ENCODE data around the gene TMED5. TPM values are rescaled to one million over a fixed set of nuclear protein-coding genes. Genes with fewer than 3 reads are reported as not detected.

The TMED5 gene
- total RNA-seq, 1 donor: 50.3 TPM

- Histone ChIP-seq H3K27ac (ENCODE audit: low read depth, low read length) (no peak overlapping the region), H2AFZ (ENCODE audit: low read length) (no peak overlapping the region), H4K20me1 (ENCODE audit: insufficient read depth, low read length) (peaks cover 3% of the 10 kb centered on the region), H3K9me3 (ENCODE audit: low read depth, low read length) (no peaks in the 10 kb centered on the region), H3K4me3 (ENCODE audit: insufficient read depth, low read length) (no peak overlapping the region), H3K27me3 (ENCODE audit: insufficient read depth, low read length) (no peaks in the 10 kb centered on the region), H3K36me3 (ENCODE audit: insufficient read depth, low read length) (no peaks in the 10 kb centered on the region), H3K79me2 (ENCODE audit: insufficient read depth, low read length) (peaks cover 59% of the 10 kb centered on the region), H3K4me1 (ENCODE audit: insufficient read depth, low read length) (peaks cover 13% of the 10 kb centered on the region), H3K4me2 (ENCODE audit: insufficient read depth, low read length) (no peak overlapping the region)
- no peak for DNase-seq (ENCODE audit: insufficient read length, low spot score, missing footprints)
- no peak for TF ChIP-seq CTCF (IDR thresholded peaks at IDR 0.05; ENCODE audit: extremely low read depth, low read depth, low read length)
Observed at GRCh38 chr1:93109578-93109977, 70.6 kb downstream of the TMED5 start.

GRCh38 chr1:93108335-93108734, 71.9 kb downstream of the TMED5 start:
- TF ChIP-seq CTCF (IDR thresholded peaks at IDR 0.05; ENCODE audit: extremely low read depth, low read depth, low read length): no peak
- Histone ChIP-seq H3K4me3 (ENCODE audit: insufficient read depth, low read length) (no peak overlapping the region), H3K4me2 (ENCODE audit: insufficient read depth, low read length) (no peak overlapping the region), H3K79me2 (ENCODE audit: insufficient read depth, low read length) (peaks cover 66% of the 10 kb centered on the region), H3K9me3 (ENCODE audit: low read depth, low read length) (no peaks in the 10 kb centered on the region), H2AFZ (ENCODE audit: low read length) (no peak overlapping the region), H4K20me1 (ENCODE audit: insufficient read depth, low read length) (peaks cover 3% of the 10 kb centered on the region), H3K27ac (ENCODE audit: low read depth, low read length) (no peak overlapping the region), H3K36me3 (ENCODE audit: insufficient read depth, low read length) (no peaks in the 10 kb centered on the region), H3K4me1 (ENCODE audit: insufficient read depth, low read length) (peaks cover 10% of the 10 kb centered on the region), H3K27me3 (ENCODE audit: insufficient read depth, low read length) (no peaks in the 10 kb centered on the region)
- DNase-seq (ENCODE audit: insufficient read length, low spot score, missing footprints): no peak

GRCh38 chr1:93107395-93107794, 72.8 kb downstream of the TMED5 start:
- H4K20me1 ChIP-seq (ENCODE audit: insufficient read depth, low read length): peaks cover 3% of the 10 kb centered on the region
- no peak for TF ChIP-seq CTCF (IDR thresholded peaks at IDR 0.05; ENCODE audit: extremely low read depth, low read depth, low read length)
- peaks cover 62% of the 10 kb centered on the region for H3K79me2 ChIP-seq (ENCODE audit: insufficient read depth, low read length)
- H3K4me2 ChIP-seq (ENCODE audit: insufficient read depth, low read length): no peak overlapping the region
- H3K36me3 ChIP-seq (ENCODE audit: insufficient read depth, low read length): no peaks in the 10 kb centered on the region
- H3K27me3 ChIP-seq (ENCODE audit: insufficient read depth, low read length): no peaks in the 10 kb centered on the region
- no peaks in the 10 kb centered on the region for H3K9me3 ChIP-seq (ENCODE audit: low read depth, low read length)
- H3K4me3 ChIP-seq (ENCODE audit: insufficient read depth, low read length): no peak overlapping the region
- H3K27ac ChIP-seq (ENCODE audit: low read depth, low read length): no peak overlapping the region
- no peak for DNase-seq (ENCODE audit: insufficient read length, low spot score, missing footprints)
- no peak overlapping the region for H2AFZ ChIP-seq (ENCODE audit: low read length)
- H3K4me1 ChIP-seq (ENCODE audit: insufficient read depth, low read length): peaks cover 10% of the 10 kb centered on the region

- H3K4me3 ChIP-seq (ENCODE audit: insufficient read depth, low read length): no peak overlapping the region
- no peak overlapping the region for H3K27ac ChIP-seq (ENCODE audit: low read depth, low read length)
- H2AFZ ChIP-seq (ENCODE audit: low read length): no peak overlapping the region
- no peaks in the 10 kb centered on the region for H4K20me1 ChIP-seq (ENCODE audit: insufficient read depth, low read length)
- TF ChIP-seq CTCF (IDR thresholded peaks at IDR 0.05; ENCODE audit: extremely low read depth, low read depth, low read length): no peak
- no peaks in the 10 kb centered on the region for H3K36me3 ChIP-seq (ENCODE audit: insufficient read depth, low read length)
- H3K27me3 ChIP-seq (ENCODE audit: insufficient read depth, low read length): no peaks in the 10 kb centered on the region
- H3K9me3 ChIP-seq (ENCODE audit: low read depth, low read length): no peaks in the 10 kb centered on the region
- H3K79me2 ChIP-seq (ENCODE audit: insufficient read depth, low read length): peaks cover 70% of the 10 kb centered on the region
- DNase-seq (ENCODE audit: insufficient read length, low spot score, missing footprints): peak; percentile 49
- H3K4me2 ChIP-seq (ENCODE audit: insufficient read depth, low read length): no peak overlapping the region
- peaks cover 4% of the 10 kb centered on the region for H3K4me1 ChIP-seq (ENCODE audit: insufficient read depth, low read length)
Observed at GRCh38 chr1:93106226-93106625, 74.0 kb downstream of the TMED5 start.
